ENCODE results near the gene UBD. TPM values are rescaled to one million over a fixed set of nuclear protein-coding genes. Genes with fewer than 3 reads are reported as not detected.

UBD gene
- 0.14 TPM in 1 of 2 replicates, not detected in the other for total RNA-seq

DNA sequence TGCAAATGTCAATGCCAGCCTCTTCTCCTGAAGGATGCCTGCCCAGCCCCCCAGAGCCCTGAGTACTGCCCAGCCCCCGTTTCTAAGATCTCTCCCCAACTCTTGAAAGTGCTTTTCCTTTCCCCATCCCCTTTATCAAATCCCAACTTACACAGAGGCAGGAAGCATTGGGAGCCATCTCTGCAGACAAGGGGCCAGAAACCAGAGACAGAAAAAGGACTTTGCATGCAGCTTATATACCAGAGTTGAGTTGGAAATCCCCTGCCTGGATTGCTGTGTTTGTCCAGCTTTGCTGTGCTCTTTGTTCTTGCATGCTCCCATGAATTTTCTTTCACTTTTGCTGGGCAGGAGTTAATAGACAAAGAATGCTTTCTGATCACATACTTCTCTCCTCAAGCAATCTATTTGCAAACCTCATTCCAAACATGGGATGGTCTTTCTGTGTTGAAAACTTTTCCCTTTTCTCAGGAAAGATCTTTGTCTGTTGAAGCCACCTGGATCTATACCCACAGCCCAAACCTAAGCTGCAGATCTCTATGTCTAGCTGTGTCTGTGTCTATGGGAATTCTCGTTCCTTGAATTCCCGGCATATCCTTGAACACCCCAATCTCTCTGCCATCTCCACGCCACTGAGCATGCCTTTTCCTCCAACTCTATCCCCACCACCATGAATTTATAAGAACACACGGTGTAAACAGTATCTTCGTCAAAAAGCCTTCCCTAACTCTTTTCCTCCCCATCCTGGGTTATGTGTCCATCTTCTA is at the start of gene UBD:
TSS of gene UBD (minus strand) at position 209 of the 764 bp plus-strand sequence. CDS start at position 178, 31 bp downstream.

DNA sequence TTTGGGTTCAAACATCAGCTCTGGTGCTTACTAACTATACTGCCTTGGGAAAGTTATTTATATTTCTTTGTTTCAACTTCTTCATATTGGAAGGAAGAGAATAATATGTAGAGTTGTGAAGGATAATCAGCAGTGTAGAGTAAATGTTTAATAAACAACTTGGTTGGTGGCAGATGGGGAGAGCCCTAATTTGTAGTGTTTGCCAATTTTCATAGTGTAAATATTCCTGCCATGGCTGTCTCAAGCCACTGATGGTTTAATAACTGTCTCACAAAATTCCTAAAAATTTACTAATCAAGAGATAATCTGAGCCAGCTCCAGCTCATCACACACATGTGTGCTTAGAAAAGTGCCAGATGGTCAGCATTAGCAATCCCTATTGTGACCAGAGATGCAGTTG is 25.3 kb upstream of the UBD start, which contains the start of gene OR2H2:
TSS of gene OR2H2 (plus strand) at position 301 of the 400 bp plus-strand sequence. CDS start 2,824 bp downstream, outside the sequence.

Small RNAs within 50 kb of the gene (small RNA-seq; reads per million reads assigned to genes)
- not detected for gene SNORD32B
- not detected for gene TMEM183AP1

Other genes starting within 250 kb of the UBD start
- not detected in 2 replicates for gene OR5V1, start 190.9 kb downstream of the UBD start, total RNA-seq
- gene OR12D3, start 184.4 kb downstream of the UBD start, total RNA-seq: not detected in 2 replicates
- not detected in 2 replicates for gene OR12D2, start 164.1 kb downstream of the UBD start, total RNA-seq
- not detected in 2 replicates for gene OR12D1, start 144.8 kb downstream of the UBD start, total RNA-seq
- not detected in 2 replicates for gene OR10C1, start 120.4 kb downstream of the UBD start, total RNA-seq
- not detected in 2 replicates for gene OR11A1, start 102.7 kb downstream of the UBD start, total RNA-seq
- gene OR2H1, start 102.6 kb downstream of the UBD start, total RNA-seq: not detected in 2 replicates
- gene MAS1L, start 71.8 kb downstream of the UBD start, total RNA-seq: not detected in 2 replicates
- gene OR2H2, start 25.4 kb upstream of the UBD start, total RNA-seq: not detected in 2 replicates
- 16.2 TPM in 2 replicates for gene GABBR1, start 73.5 kb upstream of the UBD start, total RNA-seq
- not detected in 2 replicates for gene MOG, start 97.4 kb upstream of the UBD start, total RNA-seq
- 2.5 TPM in 1 of 2 replicates, not detected in the other for gene ZFP57, start 121.4 kb upstream of the UBD start, total RNA-seq
- gene HLA-F, start 163.7 kb upstream of the UBD start, total RNA-seq: 2.9 and 4.5 TPM in 2 replicates